HEK293 (cell line): ENCODE data around the gene IQCH.
A peak's percentile ranks its signal among the peaks of the same experiment; 100 is the strongest.

Experiments used
- CTCF ChIA-PET: fragments of 350-600 bp; formaldehyde crosslinking; extraction: SDS; loops from one replicate; lab custom pipeline; 2021; ENCODE audit warnings: antibody characterized with exemption; lab: Yijun Ruan, JAX
- POLR2A ChIA-PET: fragments of 300-600 bp; formaldehyde crosslinking; extraction: SDS; loops from one replicate; lab custom pipeline; 2020; ENCODE audit warnings: antibody characterized with exemption, inconsistent platforms; lab: Yijun Ruan, JAX
- H3K27ac ChIP-seq: fragments of 200-500 bp; sonication (Bioruptor generic); 2 replicates; pipeline ENCODE4 v1.5.1; 2014; ENCODE audit warnings: low read depth, low read length, control low read depth, inconsistent platforms; ENCODE audit errors: extremely low read depth
- H3K36me3 ChIP-seq, 2 experiments: fragments of 200-500 bp in 1 of 2; sonication (Bioruptor generic) in 1 of 2; 1 replicate in 1 of 2; 2 replicates in 1 of 2; pipeline ENCODE4 v1.5.1; 2014 to 2017; ENCODE audit warnings: inconsistent platforms in 2 of 2, low read length in 2 of 2; ENCODE audit not compliant: control insufficient read depth in 2 of 2, insufficient read depth in 1 of 2
- H3K4me1 ChIP-seq: fragments of 200-500 bp; sonication (Bioruptor generic); 2 replicates; pipeline ENCODE4 v1.5.1; 2014; ENCODE audit warnings: mild to moderate bottlenecking, low read length, inconsistent platforms; ENCODE audit not compliant: control insufficient read depth, insufficient read depth
- H3K4me3 ChIP-seq: 2 replicates; pipeline ENCODE4 v1.5.1; 2011; ENCODE audit warnings: low read depth, mild to moderate bottlenecking, control low read depth, low read length, moderate library complexity
- H3K9me3 ChIP-seq: fragments of 200-500 bp; sonication (Bioruptor generic); 2 replicates; pipeline ENCODE4 v1.5.1; 2014; ENCODE audit warnings: low read depth, low read length, inconsistent platforms; ENCODE audit not compliant: control insufficient read depth, insufficient read depth
- AEBP2 ChIP-seq: fragments of 450-650 bp; formaldehyde crosslinking; IDR thresholded peaks from 2 replicates; pipeline ENCODE4 v1.5.1; 2016; ENCODE audit warnings: missing biosample characterization, missing genetic modification characterization, borderline replicate concordance
- GFI1B ChIP-seq: fragments of 450-650 bp; formaldehyde crosslinking; IDR thresholded peaks from 2 replicates; pipeline ENCODE4 v1.5.1; 2016; ENCODE audit warnings: missing biosample characterization, missing genetic modification characterization
- KLF1 ChIP-seq: fragments of 450-650 bp; formaldehyde crosslinking; IDR thresholded peaks from 2 replicates; pipeline ENCODE4 v1.5.1; 2016; ENCODE audit warnings: missing biosample characterization, missing genetic modification characterization
- KLF10 ChIP-seq: fragments of 450-650 bp; IDR thresholded peaks from 2 replicates; pipeline ENCODE4 v1.5.1; 2018; ENCODE audit warnings: missing biosample characterization, mild to moderate bottlenecking, missing genetic modification characterization
- PRDM6 ChIP-seq: fragments of 450-650 bp; formaldehyde crosslinking; IDR thresholded peaks from 2 replicates; pipeline ENCODE4 v1.5.1; 2017; ENCODE audit warnings: missing biosample characterization, missing genetic modification characterization
- SP2 ChIP-seq: fragments of 450-650 bp; formaldehyde crosslinking; IDR thresholded peaks from 2 replicates; pipeline ENCODE4 v1.5.1; 2016; ENCODE audit warnings: missing biosample characterization, missing genetic modification characterization
- ZNF133 ChIP-seq: fragments of 450-650 bp; formaldehyde crosslinking; IDR thresholded peaks from 2 replicates; pipeline ENCODE4 v1.5.1; 2016; ENCODE audit warnings: missing biosample characterization, missing genetic modification characterization
- ZNF148 ChIP-seq: fragments of 450-650 bp; formaldehyde crosslinking; IDR thresholded peaks from 2 replicates; pipeline ENCODE4 v1.5.0; 2017; ENCODE audit warnings: missing biosample characterization, missing genetic modification characterization, borderline replicate concordance
- ZNF2 ChIP-seq: fragments of 450-650 bp; formaldehyde crosslinking; IDR thresholded peaks from 2 replicates; pipeline ENCODE4 v1.5.1; 2016; ENCODE audit warnings: missing biosample characterization, missing genetic modification characterization
- ZNF214 ChIP-seq: fragments of 450-650 bp; formaldehyde crosslinking; IDR thresholded peaks from 2 replicates; pipeline ENCODE4 v1.5.1; 2017; ENCODE audit warnings: missing biosample characterization, mild to moderate bottlenecking, missing genetic modification characterization, borderline replicate concordance
- ZNF23 ChIP-seq: fragments of 450-650 bp; formaldehyde crosslinking; IDR thresholded peaks from 2 replicates; pipeline ENCODE4 v1.5.1; 2016; ENCODE audit warnings: missing biosample characterization, missing genetic modification characterization, borderline replicate concordance
- ZNF266 ChIP-seq: fragments of 450-650 bp; formaldehyde crosslinking; IDR thresholded peaks from 2 replicates; pipeline ENCODE4 v1.5.1; 2016; ENCODE audit warnings: missing biosample characterization, missing genetic modification characterization, low read depth
- ZNF280D ChIP-seq: fragments of 450-650 bp; formaldehyde crosslinking; IDR thresholded peaks from 2 replicates; pipeline ENCODE4 v1.5.1; 2016; ENCODE audit warnings: missing biosample characterization, missing genetic modification characterization
- ZNF391 ChIP-seq: fragments of 450-650 bp; formaldehyde crosslinking; IDR thresholded peaks from 2 replicates; pipeline ENCODE4 v1.5.1; 2016; ENCODE audit warnings: low read depth, missing biosample characterization, missing genetic modification characterization, borderline replicate concordance
- ZNF48 ChIP-seq: fragments of 450-650 bp; formaldehyde crosslinking; IDR thresholded peaks from 2 replicates; pipeline ENCODE4 v1.5.1; 2016; ENCODE audit warnings: missing biosample characterization, missing genetic modification characterization
- ZNF548 ChIP-seq: fragments of 450-650 bp; formaldehyde crosslinking; IDR thresholded peaks from 2 replicates; pipeline ENCODE4 v1.5.1; 2016; ENCODE audit warnings: missing biosample characterization, missing genetic modification characterization
- ZNF580 ChIP-seq: fragments of 450-650 bp; formaldehyde crosslinking; IDR thresholded peaks from 2 replicates; pipeline ENCODE4 v1.5.1; 2016; ENCODE audit warnings: missing biosample characterization, missing genetic modification characterization
- ZNF626 ChIP-seq: fragments of 450-650 bp; sonication (Bioruptor Pico); formaldehyde crosslinking; IDR thresholded peaks from 2 replicates; pipeline ENCODE4 v1.5.1; 2018; ENCODE audit warnings: missing biosample characterization, missing genetic modification characterization, inconsistent platforms
- ZNF747 ChIP-seq: fragments of 450-650 bp; formaldehyde crosslinking; IDR thresholded peaks from 2 replicates; pipeline ENCODE4 v1.5.1; 2016; ENCODE audit warnings: missing biosample characterization, missing genetic modification characterization
- ZSCAN18 ChIP-seq: fragments of 450-650 bp; formaldehyde crosslinking; IDR thresholded peaks from 2 replicates; pipeline ENCODE4 v1.5.1; 2016; ENCODE audit warnings: missing biosample characterization, missing genetic modification characterization

The IQCH gene

GRCh38 chr15:67544475-67544874 is 289.9 kb downstream of the IQCH start:
- Histone ChIP-seq H3K9me3 (no peaks in the 10 kb centered on the region), H3K27ac (no peak overlapping the region), H3K36me3 (peaks cover 4 to 11% of the 10 kb centered on the region in 2 experiments; a peak in 2 of 3 replicates), H3K4me1 (peaks cover 25% of the 10 kb centered on the region), H3K4me3 (no peak overlapping the region)
- 0 out of 2 replicates have a peak, but pooled peaks have one; percentile 63 for TF ChIP-seq ZNF580 (tag by site-specific recombination)
- no peak for TF ChIP-seq ZNF280D (tag by site-specific recombination)
- no peak for TF ChIP-seq ZNF626
- no peak for TF ChIP-seq ZSCAN18 (tag by site-specific recombination)
- ChIA-PET POLR2A (no interaction called here), CTCF (interaction anchor here (1.0 kb wide), 1 partner anchor 43 kb away, joined by 5 read pairs; no protein-coding TSS in a partner anchor)

GRCh38 chr15:67545864-67546263 is 291.3 kb downstream of the IQCH start:
- Histone ChIP-seq H3K36me3 (peaks cover 7 to 11% of the 10 kb centered on the region in 2 experiments; a peak in 2 of 3 replicates), H3K27ac (no peak overlapping the region), H3K9me3 (no peaks in the 10 kb centered on the region)
- POLR2A ChIA-PET, result no interaction called here
- no peak for TF ChIP-seq ZNF266 (tag by site-specific recombination)
- no peak for TF ChIP-seq AEBP2 (tag by site-specific recombination)
- no peak for TF ChIP-seq KLF1 (tag by site-specific recombination)
- TF ChIP-seq ZNF23 (tag by site-specific recombination), result no peak
- no peak for TF ChIP-seq ZNF148
- no peak for TF ChIP-seq ZNF548 (tag by site-specific recombination)
- TF ChIP-seq, all 188 proteins: peak for 0
- CTCF ChIA-PET, result interaction anchor here (0.6 kb wide), 1 partner anchor 106 kb away, joined by 5 read pairs; no protein-coding TSS in a partner anchor
- H3K4me3 ChIP-seq, result no peak overlapping the region
- H3K4me1 ChIP-seq, result peaks cover 34% of the 10 kb centered on the region

GRCh38 chr15:67547064-67547463 is 292.5 kb downstream of the IQCH start:
- no peak overlapping the region for H3K4me3 ChIP-seq
- POLR2A ChIA-PET, result no interaction called here
- peaks cover 34% of the 10 kb centered on the region for H3K4me1 ChIP-seq
- H3K36me3 ChIP-seq, result peaks cover 13 to 17% of the 10 kb centered on the region in 2 experiments; a peak in 2 of 3 replicates
- H3K27ac ChIP-seq, result no peak overlapping the region
- CTCF ChIA-PET, result no interaction called here
- no peaks in the 10 kb centered on the region for H3K9me3 ChIP-seq
- no peak for TF ChIP-seq ZNF747 (tag by site-specific recombination)
- no peak for TF ChIP-seq ZNF23 (tag by site-specific recombination)
- TF ChIP-seq PRDM6 (tag by site-specific recombination), result peak; percentile 51; the same call in 1 of the 2 replicates
- no peak for TF ChIP-seq ZNF133
- no peak for TF ChIP-seq ZNF214 (tag by site-specific recombination)
- no peak for TF ChIP-seq ZNF391 (tag by site-specific recombination)
- TF ChIP-seq SP2 (tag by site-specific recombination), result no peak
- no peak for TF ChIP-seq ZNF48
- 0 out of 2 replicates have a peak, but pooled peaks have one; percentile 38 for TF ChIP-seq GFI1B (tag by site-specific recombination)
- TF ChIP-seq ZNF626, result no peak
- TF ChIP-seq ZNF2 (tag by site-specific recombination), result 0 out of 2 replicates have a peak, but pooled peaks have one; percentile 10
- no peak for TF ChIP-seq KLF10 (tag by site-specific recombination)
